Right lobe of liver (tissue), 4 donors: ENCODE results near the gene PLCD1.

Source experiments
- POLR2A ChIP-seq: fragments of 450-650 bp; IDR thresholded peaks from one replicate; pipeline ENCODE4 v1.6.1; 2017; ENCODE audit warnings: antibody characterized with exemption, mild to moderate bottlenecking
- TF ChIP-seq, protein P1 (sequence below), 4 donors: fragments of 200-600 bp in 3 of 4; fragments of 450-650 bp in 1 of 4; IDR thresholded peaks; one replicate each; pipeline versions ENCODE4 v1.5.1 to v1.8.0; 2016 to 2022; ENCODE audit warnings: antibody characterized with exemption in 4 of 4, mild to moderate bottlenecking in 2 of 4
- donor health status: DM: no; HTN: no; CAD: no.
- donor health status: DM: no; HTN: no; CAD: no.
- donor health status: DM: no; HTN: yes; CAD: no.

- TF ChIP-seq, protein P1, sequence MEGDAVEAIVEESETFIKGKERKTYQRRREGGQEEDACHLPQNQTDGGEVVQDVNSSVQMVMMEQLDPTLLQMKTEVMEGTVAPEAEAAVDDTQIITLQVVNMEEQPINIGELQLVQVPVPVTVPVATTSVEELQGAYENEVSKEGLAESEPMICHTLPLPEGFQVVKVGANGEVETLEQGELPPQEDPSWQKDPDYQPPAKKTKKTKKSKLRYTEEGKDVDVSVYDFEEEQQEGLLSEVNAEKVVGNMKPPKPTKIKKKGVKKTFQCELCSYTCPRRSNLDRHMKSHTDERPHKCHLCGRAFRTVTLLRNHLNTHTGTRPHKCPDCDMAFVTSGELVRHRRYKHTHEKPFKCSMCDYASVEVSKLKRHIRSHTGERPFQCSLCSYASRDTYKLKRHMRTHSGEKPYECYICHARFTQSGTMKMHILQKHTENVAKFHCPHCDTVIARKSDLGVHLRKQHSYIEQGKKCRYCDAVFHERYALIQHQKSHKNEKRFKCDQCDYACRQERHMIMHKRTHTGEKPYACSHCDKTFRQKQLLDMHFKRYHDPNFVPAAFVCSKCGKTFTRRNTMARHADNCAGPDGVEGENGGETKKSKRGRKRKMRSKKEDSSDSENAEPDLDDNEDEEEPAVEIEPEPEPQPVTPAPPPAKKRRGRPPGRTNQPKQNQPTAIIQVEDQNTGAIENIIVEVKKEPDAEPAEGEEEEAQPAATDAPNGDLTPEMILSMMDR (IDR thresholded peaks at IDR 0.05) = no peak
- no peak for TF ChIP-seq POLR2A
These were observed 38.3 kb downstream of the PLCD1 start for GRCh38 chr3:37991109-37991508.
